ENCODE measurements around the gene PPP1R7.

PPP1R7 gene

DNA sequence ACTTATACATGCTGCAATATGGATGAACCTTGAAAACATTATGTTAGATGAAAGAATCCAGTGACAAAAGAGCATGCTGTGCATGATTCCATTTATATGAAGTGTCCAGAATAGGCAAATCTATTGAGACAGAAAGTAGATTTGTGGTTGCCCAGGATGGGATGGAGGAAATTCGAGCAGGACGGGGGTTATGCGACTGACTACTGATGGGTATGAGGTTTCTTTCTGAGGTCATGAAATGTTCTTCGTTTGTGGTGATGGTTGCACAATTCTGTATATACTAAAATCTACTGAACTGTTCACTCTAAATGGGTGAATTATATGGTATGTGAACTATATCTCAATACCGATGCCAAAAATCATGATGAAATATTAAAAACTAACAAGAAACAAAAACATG is 29.3 kb upstream of the PPP1R7 start:
- no peak for DNase-seq

DNA sequence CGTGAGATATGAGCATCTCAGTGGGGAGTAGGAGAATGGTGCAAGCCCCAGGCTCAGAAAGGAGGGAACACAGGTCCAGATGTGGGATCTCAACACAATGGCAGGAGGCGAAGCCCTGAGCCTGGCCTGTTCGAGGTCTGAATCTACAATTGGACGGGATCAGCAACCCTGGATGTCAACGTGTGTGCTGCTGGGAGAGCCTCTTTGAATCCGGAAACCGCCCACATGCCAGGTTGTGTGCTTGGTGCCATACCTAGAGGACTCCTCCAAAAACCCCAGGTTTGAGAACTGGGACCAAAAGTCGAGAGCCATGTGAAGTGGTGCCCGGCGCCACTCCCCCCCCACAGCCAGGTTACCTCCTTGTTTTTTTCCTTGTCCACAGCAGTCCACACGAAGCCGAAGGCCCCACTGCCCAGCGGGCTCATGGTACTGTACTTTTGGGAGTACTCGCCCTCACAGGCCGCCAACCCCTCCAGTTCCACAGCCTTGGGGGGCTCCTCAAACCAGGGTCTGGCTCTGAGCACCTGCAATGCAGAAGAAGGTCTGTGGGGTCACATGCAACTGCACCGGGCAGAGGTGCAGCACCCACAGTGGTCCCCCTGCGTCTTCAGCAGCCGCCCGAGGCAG is 27.8 kb upstream of the PPP1R7 start:
- DNase-seq: no peak

DNA sequence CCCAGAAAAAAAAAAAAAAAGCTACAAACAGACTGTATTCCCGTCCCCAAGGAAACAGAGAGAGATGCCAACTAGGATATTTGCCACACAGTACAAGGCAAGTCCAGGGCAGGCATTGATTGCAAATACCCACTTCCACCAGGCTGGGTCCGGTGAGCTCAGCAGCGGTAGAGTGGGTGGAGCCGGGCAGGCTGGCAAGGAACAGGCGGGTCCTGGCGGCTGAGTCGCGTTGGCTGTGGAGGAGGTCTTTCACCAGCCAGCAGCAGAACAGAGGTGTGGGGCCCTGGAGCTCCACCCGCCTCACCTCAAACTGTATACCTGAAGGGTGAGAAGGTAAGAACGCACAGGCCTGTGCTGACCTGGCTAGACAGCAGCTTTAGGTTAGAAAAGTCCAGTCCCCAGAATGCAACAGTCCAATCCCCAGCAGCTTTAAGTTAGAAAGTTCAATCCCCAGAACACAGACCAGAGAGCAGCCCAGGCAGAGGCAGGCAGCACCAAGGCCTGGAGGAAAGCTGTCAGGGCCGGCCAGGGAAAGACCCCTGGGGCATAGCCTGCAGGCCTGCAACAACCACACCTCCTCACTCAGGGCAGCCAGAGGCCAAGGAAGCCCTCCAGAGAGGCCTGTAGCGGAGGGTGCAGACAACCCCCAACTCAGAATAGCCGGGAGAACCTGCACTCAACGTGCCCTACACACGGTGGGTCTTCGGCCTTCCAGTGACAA is 26.3 kb upstream of the PPP1R7 start:
- peak in 1 of 2 donors; percentile 67 for DNase-seq

DNA sequence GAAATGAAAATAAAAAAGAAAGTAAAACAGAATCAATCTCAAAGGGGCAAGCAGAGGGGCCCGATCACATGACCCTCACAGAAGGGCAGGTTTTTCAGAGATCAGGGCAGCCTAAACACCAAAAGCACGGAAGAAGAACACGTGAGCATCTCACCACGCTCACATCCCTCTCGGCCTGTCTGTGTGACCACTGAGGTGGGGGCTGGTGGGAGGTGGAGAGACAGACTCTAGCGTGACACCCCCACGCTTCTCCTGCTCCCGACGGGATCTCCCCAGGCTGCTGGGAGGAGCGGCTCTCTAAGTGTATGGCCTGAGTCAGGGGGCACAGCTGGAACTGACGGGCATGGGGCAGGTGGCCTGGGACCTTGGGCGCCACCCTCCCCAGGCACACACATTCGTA is 24.6 kb upstream of the PPP1R7 start:
- no peak for DNase-seq

DNA sequence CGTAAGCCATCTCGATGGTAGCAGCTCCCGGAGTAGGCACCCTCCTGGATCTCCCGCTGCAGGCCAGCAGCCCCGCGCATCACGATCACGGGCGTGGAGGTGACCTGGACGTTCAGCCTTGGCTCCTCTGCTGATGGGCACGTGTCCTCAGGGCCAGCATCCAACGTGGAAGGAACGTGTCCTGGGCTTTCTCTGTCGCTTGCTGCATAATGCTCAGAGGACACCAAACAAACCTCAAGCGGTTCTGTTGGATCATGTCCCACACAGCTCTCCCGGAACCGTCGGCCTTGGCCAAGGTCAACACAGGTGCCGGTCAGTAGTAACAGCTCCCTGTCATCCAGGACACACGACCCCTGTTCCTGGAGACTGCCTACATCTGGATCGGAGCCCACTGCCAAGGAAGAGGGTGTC is 24.1 kb upstream of the PPP1R7 start:
- no peak for DNase-seq

DNA sequence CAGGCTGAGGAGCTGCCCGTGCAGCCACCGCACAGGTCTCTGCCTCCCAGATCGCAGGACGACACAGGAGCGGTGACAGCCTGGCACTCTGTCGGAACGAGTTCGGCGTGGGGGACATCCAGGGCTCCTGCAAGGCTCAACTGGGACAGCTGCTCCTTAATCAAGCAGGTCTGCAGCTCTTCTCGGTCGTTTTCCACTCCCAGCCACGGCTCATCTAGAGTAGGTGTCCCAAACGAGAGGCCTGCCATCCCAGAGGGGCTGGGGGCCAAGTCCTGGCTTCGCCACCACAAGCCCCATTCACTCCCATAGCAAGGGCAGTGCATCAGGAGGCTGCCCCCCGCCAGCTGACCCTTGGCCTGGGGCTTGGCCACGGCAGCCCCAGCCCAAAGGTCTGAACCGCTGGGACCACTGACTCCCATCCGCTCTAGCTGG is 23.5 kb upstream of the PPP1R7 start:
- no peak for DNase-seq

DNA sequence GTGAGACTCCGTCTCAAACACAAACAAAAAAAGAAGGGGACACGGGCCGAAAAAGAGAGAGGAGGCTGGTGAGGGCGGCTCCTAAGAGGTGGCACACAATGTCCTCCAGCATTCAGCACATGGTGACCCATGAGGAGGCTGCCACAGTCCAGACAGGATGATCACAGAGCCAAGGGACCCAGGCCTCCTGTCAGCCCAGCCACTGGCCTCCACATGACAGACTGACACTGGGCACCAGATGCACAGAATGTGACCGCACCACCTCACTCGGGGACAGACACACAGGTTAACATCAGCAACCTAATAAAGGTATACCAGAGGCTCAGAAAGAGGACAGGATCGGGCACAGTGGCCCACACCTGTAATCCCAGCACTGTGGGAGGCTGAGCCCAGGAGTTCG is 22.0 kb upstream of the PPP1R7 start:
- no peak for DNase-seq

DNA sequence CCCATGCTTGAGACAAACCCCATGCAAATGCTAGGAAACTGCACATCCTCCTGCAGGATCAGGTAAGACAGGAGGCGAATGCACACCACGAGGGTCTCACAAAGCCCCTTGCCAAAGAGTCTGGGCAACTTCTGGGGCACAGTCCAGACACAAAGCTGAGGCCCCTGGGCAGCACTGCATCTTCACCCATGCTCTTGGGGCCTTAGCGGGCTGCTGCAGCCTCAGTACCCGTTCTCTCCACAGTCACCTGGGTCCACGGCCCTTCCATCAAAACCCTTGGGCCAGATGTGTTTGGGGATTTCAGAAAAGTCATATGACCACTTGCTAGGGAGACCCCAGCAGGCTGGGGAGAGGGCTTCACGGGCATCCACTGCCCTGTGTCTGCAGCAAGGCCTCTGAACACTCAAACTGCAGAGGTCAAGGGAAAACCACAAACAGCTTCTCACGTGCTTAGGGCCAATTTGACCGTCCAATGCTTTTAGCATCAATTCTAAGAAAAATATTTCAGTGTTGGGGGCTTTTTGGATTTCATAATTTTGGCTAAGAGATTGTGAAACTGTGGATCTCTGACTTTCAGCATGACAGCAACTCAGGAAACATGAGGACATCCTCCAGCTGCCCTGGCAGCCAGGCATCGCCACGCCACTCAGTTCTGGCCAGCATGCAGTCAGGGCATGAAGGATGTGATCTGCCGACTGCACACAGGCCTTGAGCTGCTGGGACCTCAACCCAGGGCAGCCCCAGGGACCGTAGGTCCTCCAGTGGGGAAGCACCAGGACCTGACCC is 21.0 kb upstream of the PPP1R7 start:
- DNase-seq: no peak

DNA sequence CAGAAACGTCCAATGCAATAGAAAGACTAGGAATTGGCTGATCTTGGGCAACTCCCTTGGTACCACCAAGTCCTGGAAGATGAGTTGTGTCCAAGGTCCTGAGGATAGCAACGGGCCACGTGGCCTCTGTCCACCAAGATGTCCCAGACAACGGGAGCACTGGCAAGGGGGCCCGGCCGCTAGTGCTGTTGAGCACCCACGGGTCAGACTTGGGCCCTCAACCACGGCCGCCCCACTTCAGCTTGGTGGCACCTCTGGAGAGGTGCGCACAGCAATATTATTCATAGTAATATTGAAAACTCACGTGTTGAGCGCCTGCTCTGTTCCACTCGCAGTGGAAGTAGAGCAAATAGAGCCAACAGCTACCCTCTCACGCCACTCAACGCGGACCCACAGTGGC is 20.0 kb upstream of the PPP1R7 start:
- no peak for DNase-seq

DNA sequence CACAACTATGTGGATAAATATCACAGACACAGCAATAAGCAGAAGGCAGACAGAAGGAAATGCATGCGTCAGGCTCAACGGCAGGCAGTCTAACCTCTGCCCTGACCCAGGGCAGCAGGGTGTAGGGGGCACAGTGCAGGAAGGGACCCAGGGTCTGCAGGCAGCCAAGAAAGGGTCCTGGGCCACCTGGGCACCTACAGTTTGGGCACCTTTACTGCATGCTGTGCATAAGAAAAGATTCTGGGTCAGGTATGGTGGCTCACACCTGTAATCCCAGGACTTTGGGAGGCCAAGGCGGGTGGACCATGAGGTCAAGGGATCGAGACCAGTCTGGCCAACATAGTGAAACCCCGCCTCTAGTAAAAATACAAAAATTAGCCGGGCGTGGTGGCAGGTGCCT is 18.7 kb upstream of the PPP1R7 start:
- DNase-seq: no peak

DNA sequence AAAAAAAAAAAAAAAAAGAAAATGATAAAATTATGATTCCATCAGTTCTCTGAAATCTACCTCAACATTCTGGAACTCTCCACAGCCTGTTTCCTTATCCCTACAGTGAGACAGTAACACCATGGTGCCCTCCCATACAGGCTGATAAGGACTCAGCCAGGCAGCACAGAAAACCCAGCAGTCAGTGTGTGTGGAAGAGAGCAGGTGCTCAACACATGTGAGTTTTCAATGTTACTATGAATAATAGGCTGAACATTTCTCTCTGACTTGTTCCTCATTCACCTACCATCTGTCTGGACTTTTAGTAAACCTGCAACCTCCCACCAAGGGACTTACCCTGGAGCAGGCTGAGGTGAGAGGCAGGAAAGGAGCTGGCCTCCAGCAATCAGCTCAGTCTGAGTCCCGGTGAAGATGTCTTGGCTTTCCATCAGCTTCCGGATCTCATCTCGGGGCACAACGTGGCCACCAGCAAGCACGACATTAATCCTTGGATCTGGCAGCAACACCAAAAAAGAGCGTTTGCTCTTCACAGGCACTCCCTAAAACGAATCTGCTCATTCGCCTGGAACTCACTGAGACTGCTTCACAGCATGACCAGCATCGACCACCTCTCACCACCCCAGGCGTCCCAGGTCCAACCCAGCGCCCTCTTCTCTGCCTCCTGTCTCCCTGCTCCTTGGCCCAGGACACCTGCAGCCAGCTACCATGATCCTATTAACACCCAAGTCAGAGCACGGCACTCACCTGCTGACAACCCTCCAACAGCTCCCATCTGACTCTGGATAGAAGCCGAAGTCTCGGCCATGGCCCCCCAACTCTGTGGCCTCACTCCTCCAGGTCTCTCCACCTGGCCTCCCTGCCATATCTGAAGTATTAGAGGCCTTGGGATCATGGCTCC is 17.5 kb upstream of the PPP1R7 start:
- no peak for DNase-seq

DNA sequence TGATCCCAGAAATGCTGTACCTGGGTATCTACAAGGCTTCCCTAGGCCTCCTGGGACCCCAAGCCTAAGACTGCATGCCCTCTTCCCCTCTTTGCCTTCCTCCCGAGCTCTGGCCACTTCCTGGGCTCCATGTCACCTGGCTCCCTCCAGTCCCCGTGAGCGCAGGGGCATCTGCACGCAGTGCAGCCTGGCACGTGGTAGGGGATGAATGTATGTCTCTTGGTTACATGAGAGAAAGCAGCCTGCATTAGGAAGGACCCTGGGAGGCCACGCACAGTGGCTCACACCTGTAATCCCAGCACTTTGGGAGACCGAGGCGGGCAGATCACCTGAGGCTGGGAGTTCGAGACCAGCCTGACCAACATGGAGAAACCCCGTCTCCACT is 16.8 kb upstream of the PPP1R7 start:
- DNase-seq: no peak

DNA sequence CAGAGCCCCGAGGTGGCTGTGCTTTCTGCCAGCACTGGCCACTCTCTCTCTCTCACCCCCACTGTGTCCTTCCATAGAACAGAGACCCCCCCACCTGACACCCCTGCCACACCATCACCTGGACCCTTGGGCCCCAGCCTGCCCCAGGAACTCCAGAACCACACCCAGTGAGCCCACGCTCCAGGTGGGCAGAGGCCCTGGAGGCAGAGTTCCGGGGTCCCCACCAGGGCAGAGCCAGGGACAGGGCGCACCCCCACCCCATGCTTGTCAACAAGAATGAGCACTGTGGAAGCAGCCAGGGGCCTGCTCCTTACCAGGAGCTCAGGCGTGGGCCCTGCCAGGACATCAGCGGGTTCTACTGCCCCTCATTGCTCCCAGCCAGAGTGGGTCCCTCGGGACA is 15.6 kb upstream of the PPP1R7 start:
- no peak for DNase-seq

DNA sequence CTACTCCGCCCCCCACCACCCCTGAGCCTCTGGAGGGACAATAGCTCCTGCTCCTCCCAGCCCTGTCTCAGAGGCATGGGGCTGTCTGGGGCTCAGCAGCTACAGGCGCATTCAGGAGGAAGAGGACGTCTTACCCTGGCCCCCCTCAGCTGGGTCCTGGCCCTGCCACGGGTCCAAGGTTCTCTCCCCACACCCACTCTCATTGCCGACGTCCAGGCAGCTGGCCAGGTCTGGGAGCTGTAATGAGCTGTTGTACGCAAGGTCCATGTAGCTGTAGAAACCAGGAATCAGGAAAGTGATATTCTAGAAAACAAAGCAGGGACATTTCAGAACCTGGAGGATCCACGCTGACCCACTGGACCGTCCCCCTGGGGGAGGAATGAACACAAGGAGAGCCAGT is 14.5 kb upstream of the PPP1R7 start:
- DNase-seq: no peak

DNA sequence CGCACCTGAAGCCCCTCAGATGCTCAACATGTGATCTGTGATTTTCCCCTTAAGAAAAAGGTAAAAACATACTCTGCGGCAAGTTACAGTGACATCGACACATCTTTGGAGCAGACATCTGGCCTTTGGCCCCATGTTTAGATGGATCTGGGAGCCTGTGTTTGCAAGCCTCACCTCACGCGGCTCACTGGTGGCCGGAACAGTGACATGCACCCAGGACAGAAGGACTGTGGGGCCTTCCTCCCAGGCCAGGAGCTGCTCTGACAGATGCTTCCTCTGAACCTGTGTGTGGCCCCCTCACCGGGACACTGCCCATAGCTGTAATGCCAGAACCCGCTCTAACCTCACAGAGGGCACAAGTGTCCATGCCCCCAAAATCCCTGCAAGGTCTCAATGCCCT is 14.1 kb upstream of the PPP1R7 start:
- no peak for DNase-seq

DNA sequence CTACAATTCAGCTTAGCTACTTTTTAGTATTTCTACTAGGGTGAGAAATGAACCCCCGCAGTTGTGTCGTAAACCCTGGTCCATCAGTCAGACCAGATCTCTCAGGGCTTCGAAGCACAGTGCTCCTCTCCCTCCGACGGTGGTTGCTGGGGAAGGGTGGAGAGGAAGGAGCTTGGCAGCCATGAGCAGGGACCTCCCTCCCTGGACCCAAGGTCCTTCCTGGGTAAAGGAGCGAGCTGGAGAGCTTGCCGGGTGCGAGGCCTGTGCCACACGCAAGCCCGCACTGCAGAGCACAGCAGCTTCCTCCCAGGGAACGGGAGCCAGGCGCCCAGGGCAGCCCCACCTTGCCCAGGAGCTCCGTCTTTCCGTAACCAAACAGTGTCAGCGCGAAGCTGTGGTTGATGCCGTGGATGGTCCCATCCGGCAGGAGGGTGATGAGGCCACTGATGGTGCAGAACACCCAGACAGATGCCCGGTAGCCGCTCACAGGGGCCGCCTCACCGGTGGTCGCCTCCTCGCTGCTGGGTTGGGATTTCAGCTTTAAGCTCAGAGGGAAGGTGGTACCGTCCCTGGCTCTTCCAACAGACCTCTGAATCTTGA is 13.5 kb upstream of the PPP1R7 start:
- no peak for DNase-seq

DNA sequence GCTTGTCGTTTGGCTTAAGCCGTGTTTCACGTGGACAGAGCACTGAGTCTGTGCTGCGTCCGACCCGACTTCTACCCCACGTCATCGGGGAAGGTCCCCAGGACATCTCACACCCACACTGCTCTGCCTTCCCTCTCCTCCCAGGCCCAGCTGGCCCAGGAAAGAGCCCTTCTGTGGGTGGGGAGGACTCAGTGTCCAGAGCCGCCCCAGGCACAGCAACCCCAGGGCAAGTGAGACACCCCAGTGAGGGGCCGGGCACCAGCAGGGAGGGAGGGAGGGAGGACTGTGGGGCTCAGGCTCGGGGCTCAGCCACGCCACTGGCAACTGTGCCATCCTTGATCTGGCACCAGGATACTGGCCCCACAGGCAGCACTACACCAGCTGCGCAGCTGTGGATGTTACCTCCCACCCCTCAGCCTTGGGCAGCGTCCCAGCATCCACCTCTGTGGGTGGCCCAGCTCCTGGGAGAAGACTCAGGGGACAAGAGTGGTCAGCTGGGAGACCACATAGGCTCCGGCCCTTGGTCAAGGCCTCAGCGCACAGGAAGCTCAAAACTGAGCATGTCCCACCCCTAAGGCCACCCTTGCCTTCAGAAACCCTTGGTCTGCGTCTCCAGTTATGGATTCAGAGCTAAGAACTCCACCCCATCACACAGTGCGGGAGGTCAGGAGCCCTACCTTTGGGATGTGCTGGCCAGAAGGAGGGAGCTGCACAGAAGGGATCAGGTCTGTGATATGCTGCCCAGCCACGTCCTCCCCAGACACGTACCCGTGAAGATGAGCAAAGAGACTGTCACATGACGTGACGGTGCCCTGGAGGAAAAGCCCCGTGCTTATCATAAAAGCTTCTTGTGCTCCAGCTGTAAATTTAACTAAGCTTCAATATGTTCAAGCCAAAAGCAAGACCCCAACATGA is 12.7 kb upstream of the PPP1R7 start:
- no peak for DNase-seq

DNA sequence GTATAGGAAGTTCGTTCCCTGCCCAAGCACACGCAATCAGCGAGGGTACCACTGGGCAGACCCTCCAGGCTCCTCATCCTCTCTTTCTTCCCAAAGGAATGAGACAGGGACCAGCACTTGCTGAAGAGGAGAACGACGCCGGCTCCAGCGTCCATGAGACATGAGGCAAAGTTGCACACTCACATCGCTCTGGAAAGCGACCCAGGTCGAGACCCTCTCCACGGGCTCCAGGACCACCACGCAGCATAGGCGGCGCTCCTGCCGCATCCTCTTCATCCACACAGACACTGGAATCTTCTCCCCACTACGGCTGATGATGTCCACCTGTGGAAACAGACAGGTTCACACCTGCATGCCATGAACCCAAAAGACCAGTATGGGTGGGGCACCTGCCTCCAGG is 11.8 kb upstream of the PPP1R7 start:
- no peak for DNase-seq

DNA sequence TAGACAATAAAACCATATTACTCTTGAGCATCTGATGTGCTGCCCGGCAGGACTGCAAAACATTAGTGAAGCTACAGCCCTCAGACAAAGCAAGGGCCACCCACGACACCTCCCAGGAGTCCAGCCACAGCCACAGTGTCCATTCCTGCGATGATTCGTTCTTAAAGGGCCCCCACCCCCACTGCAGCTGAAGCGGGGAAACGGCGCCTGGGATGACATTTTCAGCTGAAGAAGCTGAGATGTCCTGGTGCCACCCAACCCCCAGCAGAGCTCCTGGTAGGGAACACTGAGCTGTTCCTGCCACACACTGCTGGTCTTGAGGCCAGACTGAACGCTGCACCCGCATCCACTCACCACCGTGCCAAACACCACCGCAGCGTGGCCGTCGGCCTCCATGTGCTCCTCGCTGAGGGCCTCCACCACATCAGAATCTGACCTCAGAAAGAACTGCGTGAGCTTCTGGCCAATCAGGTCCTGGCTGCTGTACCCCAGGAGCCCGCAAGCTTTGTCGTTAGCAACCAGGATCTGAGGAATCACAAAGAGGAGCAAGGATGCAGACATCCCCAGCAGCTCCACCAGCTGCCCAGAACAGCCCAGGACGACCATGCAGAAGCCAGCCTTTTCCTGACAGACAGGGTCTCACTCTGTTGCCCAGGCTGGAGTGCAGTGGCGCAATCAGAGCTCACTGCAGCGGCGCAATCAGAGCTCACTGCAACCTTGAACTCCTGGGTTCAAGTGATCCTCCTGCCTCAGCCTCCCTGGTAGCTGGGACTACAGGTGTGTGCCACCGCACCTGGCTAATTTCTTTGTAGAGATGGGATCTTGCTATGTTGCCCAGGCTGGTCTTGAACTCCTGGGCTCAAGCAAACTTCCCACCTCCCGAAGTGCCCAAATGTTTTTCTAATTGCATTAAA is 10.5 kb upstream of the PPP1R7 start:
- DNase-seq: no peak

DNA sequence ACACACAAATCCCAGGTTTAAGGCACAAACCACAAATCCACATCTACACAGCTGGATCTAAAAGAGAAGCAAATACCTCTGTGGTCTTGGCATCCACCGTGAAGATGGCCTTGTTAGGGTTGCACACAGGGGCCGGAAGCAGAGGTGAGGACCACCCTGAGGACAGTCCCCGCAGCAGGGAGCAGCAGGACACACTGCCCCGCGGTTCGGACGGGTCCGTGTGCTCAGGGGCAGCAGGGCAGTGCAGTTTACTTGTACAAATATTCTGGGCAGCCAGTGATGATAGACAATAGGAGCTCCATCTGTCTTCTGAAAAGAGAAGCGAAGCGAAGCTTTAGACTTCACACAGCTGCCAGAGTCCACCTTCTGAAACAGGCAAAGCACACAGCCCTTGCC is 9.8 kb upstream of the PPP1R7 start:
- DNase-seq: no peak
